HG03432 (cell line): ENCODE results near the gene KIF27.
A peak's percentile ranks its signal among the peaks of the same experiment; 100 is the strongest.
"Not testable (repeated sequence)": the region's sequence is repeated elsewhere in the genome, so short reads cannot be mapped to it uniquely, and the experiment has no call there.

Experiments used
- ATAC-seq: cut with Tn5 transposase; IDR thresholded peaks from one replicate; pipeline ENCODE4 v1.9.1; 2021; ENCODE audit warnings: mild to moderate bottlenecking, moderate library complexity; ENCODE audit not compliant: unreplicated experiment

The KIF27 gene

GRCh38 chr9:83934569-83935275, 13.5 kb upstream of the KIF27 start:
- no peak for ATAC-seq

GRCh38 chr9:83933790-83934189, 12.6 kb upstream of the KIF27 start:
- no peak for ATAC-seq

GRCh38 chr9:83932851-83933250, 11.6 kb upstream of the KIF27 start:
- no peak for ATAC-seq

GRCh38 chr9:83932011-83932410, 10.8 kb upstream of the KIF27 start:
- ATAC-seq: no peak

GRCh38 chr9:83930881-83931280, 9.6 kb upstream of the KIF27 start:
- ATAC-seq: no peak

- ATAC-seq: no peak
Observed at GRCh38 chr9:83927591-83927990, 6.4 kb upstream of the KIF27 start.

GRCh38 chr9:83920469-83920926, 734 bp downstream of the KIF27 start:
- peak; percentile 20 for ATAC-seq

- no peak for ATAC-seq
Observed at GRCh38 chr9:83919111-83919510, 2.1 kb downstream of the KIF27 start.

GRCh38 chr9:83912194-83912593, 9.0 kb downstream of the KIF27 start:
- peak; percentile 78 for ATAC-seq

GRCh38 chr9:83906144-83906543, 15.1 kb downstream of the KIF27 start:
- ATAC-seq: no peak

GRCh38 chr9:83900615-83901014, 20.6 kb downstream of the KIF27 start:
- not testable (repeated sequence) for ATAC-seq

GRCh38 chr9:83894301-83894700, 26.9 kb downstream of the KIF27 start:
- not testable (repeated sequence) for ATAC-seq

- ATAC-seq: not testable (repeated sequence)
Observed at GRCh38 chr9:83886498-83886897, 34.7 kb downstream of the KIF27 start.

- ATAC-seq: not testable (repeated sequence)
Observed at GRCh38 chr9:83885559-83886240, 35.5 kb downstream of the KIF27 start.

GRCh38 chr9:83881687-83882408, 39.4 kb downstream of the KIF27 start:
- not testable (repeated sequence) for ATAC-seq

GRCh38 chr9:83875559-83875958, 45.7 kb downstream of the KIF27 start:
- ATAC-seq: not testable (repeated sequence)

- ATAC-seq: peak; percentile 74
Observed at GRCh38 chr9:83849895-83850294, 71.3 kb downstream of the KIF27 start.

GRCh38 chr9:83837070-83837643, 84.1 kb downstream of the KIF27 start:
- not testable (repeated sequence) for ATAC-seq

- ATAC-seq: not testable (repeated sequence)
Observed at GRCh38 chr9:83830426-83831071, 90.7 kb downstream of the KIF27 start.

GRCh38 chr9:83824986-83825623, 96.1 kb downstream of the KIF27 start:
- not testable (repeated sequence) for ATAC-seq
